T-helper 1 cell treated with Interleukin-12 subunit alpha and Interleukin-12 subunit beta and Interleukin-4 antibody, amounts not matched to agents 30 ng/mL and 1 ng/mL, for 36 hours (primary cell): ENCODE measurements around the gene ACAD9. TPM values are rescaled to one million over a fixed set of nuclear protein-coding genes. Genes with fewer than 3 reads are reported as not detected.

Source experiments
- intact Hi-C: fragments of 100-400 bp; cut with micrococcal nuclease; formaldehyde crosslinking; loops from one replicate; pipeline ENCODE4 v1.15.1; 2024
- total RNA-seq: library from RNA; stranded (reverse); gene quantifications from 2 replicates; pipeline ENCODE4 v1.2.3, GENCODE V29; 2022

Gene ACAD9
- total RNA-seq, 1 donor from 2014 or later: 59.7 TPM

DNA sequence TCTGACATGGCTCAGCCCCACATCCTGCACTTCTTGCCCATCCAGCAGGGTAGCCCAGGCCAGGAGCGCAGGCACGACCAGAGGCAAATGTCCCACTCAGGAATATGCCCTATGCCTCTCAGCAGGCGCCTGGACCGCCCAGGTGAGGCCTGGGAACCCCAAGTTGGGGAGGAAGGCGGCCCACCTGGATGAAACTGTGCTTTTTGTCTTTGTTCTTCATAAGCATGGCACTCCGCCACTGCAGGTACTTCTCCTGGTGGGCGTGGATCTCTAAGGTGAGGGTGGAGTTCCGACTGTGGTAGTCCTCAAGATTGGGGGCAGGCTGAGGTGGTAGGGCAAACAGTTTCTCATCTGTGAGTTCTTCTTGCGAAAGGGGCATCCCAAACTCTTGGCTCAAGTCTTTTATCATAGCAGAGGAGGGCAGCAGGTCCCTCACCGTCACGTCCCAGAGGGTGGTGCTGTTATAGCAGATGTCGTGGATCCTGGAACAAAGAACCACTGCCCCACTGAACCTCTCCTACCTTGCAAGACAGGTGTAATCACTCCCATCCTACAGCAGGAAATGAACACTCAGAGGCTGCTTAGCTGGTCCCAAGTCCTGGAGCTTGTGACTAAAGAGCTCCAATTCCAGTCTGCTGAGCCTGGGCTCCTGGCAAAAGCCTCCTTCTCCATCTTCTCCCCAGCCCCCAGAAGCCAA lies 53.2 kb downstream of the ACAD9 start:
- intact Hi-C loops: no loop called here

DNA sequence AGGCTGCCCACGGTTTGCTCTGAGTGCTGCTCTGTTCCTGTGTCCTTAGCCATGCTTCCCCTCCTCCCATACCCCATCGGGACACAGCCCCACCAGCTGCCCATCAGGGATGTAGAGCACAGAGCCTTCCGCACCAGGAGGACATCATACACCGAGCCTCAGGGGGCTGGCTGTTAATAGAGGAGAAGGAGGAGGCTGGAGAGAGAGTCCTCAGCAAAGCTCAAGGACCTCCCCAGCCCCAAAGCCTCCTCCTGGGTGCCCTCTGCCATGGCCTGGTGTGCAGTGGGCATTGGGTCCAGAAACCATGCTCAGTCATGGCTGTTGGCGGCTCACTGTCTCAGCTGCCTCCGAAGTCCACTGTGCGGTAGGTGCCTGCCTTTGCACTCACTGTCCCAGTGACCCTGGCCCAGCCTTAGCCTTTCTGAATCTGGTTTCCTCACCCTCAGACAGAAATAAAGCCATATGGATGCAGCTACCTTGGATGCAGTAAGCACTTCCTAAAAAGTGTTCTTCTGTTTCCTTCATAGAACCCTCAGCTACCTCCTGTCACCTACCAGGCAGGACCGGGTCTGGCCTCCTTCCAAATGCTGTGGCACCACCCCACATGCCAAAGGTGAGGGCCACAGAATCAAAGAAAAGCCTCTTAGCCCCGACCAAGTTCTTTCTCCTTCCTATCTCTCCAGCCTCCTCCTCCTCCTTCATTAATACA lies 53.9 kb downstream of the ACAD9 start:
- intact Hi-C loops: no loop called here

DNA sequence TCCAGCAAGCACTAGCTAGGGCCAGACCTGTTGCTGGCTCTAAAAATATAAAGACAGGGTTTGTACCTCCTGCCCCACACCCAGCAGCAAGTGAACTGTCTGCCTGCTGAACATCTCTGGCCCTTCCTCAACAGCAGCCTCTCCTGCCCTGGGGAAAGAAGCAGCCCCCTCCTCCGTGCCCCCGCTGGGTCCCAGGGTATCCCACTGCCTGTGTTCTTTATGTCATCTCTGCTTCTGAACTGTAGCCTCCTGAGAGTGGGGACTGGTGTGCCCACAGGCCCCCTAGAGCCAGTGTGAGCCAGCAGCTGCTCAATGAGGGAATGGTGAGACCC lies 54.5 kb downstream of the ACAD9 start:
- intact Hi-C loops: no loop called here

DNA sequence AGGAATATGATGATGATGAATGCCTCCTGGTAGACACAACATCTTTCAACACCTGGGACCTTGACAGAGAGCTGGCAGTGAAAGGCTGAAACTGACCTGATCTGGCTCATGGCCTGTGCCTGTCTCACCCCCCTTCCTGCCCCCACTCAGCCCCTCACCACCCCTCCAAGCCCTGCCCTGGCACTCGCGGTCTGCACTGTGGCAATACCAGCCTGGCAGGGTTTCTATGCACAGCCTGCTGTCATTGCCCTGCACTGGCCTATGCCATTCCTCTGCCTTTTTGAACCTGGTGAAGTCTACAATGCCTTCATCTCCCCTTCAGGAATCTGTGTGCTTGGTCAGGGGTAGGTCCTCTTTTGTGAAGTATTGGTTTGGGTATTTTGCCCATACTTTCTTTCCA lies 56.5 kb downstream of the ACAD9 start:
- intact Hi-C loops: no loop called here

DNA sequence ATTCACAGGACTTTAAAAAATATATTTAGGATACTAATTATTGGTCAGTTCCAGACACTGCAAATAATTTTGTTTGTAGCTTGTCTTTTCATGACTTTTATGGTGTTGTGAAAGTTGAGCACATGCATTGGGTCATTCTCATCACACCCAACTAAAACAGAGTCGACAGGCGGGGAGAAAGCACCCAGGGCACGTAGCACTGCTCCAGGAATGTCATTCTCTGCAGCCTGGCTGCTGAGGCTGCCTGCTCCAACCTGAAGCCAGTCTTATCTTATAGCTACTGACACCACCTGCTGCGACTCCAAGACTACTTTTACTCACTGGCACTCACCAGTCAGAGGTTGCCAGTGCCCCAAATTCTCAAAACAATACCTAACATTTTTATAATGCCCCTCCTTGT lies 56.9 kb downstream of the ACAD9 start:
- intact Hi-C loops: no loop called here

DNA sequence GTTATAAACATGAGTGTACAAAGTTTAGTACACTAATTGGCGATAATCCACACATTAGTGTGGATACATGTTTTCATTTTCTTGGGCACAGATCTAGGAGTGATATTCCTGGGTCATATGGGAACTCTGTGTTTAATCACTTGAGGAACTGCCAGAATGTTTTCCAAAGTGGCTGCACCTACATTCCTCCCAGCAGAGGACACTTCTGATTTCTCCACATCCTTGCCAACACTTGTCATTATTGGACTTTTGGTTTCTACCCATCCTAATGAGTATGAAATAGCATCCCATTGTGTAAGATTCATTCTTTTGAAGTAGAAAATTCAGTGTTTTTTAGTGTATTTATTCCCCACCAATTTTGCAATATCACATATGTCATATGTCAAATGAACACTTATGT lies 60.8 kb downstream of the ACAD9 start:
- intact Hi-C loops: no loop called here

DNA sequence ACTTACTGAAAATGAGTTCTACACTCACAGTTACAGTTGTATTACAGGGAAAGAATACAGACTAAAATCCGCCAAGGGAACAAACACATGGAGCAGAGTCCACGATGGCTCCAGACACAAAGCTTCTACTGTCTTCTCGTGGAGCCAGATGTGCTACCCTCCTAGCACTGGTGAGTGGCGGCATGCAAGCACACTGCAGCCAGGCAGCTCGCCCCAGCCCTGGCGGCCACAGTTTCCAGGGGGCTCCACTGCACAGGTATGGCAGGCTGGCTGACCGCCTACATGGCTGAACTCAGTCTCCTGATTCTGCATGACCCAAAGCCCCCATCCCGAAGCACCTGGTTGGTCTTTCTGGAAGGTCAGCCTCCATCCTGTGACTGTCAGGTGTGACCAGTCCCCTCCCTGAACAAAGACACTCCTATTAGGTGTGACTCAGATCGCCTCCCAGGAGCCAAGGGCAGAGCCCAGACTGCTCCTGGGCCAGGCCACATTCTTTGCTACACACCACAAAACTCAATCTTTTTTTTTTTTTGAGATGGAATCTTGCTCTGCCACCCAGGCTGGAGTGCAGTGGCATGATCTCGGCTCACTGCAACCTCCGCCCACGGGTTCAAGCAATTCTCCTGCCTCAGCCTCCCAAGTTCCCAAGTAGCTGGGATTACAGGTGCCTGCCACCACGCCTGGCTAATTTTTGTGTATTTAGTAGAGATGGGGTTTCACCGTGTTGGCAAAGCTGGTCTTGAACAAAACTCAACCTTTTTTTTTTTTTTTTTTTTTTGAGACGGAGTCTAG lies 62.9 kb downstream of the ACAD9 start:
- intact Hi-C loops: no loop called here

DNA sequence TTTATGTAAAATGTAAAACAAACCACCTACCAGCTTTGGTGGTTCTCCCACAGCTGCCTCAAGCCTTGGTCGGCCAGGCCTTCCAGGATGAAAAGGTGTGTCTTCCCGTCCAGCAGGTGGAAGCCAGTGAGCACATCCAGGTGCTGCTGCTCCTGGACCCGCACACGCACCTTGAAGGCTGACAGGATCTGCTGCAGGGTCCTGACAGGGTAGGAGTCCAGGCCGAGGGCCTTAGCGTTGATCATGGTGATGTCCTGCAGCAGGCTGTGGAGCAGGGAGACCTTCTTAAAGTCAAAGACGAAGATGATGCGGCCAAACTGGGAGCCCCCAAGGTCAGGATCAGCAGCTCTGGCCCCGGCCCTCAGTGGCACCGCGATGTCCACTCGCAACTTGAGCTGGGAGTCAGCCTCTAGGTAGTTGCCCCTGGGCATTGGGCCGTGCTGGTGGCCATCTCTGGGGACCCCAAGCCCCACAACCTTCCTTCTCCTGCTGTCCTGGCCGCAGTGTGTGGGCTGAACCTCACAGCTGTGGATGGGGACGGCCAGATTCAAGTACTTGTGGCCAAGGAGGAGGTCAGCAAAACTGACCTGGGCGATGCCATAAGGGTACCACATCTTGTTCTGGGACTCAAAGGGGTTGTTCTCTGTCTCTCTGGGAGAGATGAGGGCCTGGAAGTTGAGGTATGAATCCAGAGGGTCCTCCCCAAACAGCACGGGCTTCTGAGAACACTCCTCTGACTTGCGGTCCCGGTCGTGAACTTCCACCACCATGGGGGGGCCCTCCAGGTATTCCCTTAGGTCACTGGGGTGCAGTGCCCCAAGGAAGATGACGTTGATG lies 65.8 kb downstream of the ACAD9 start:
- intact Hi-C loops: no loop called here

DNA sequence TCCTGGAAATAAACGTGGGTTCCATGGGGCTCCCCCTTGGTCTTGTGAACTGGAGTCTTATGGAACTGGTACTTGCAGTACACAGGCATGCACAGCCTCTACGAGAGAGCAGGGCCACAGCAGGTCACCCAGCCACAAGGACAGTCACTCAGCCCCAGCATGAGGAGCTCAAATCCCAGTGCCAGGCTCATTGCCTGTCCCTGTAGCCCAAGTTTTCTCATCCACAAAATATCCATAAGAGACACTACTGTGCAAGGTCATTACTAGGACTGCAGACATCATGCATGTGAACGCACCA lies 66.4 kb downstream of the ACAD9 start:
- intact Hi-C loops: no loop called here

DNA sequence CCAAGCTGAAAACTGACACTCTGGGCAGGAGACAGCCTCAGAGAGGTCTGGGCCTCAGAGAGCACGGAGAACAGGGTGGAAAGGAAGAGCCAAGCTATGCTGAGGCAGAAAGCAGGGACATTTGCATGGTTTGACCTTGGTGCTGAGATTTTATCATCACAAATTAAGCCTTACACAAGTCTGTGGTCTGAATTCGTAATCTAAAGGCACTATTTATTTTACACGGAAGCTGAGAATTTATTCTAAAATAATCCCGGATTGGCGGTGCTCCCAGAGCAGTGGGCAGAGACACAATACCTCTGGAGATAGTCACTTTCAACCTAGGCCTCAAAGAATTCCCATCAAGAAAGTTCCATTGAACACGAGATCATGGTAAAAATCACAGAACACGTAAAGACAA lies 67.0 kb downstream of the ACAD9 start:
- intact Hi-C loops: no loop called here

DNA sequence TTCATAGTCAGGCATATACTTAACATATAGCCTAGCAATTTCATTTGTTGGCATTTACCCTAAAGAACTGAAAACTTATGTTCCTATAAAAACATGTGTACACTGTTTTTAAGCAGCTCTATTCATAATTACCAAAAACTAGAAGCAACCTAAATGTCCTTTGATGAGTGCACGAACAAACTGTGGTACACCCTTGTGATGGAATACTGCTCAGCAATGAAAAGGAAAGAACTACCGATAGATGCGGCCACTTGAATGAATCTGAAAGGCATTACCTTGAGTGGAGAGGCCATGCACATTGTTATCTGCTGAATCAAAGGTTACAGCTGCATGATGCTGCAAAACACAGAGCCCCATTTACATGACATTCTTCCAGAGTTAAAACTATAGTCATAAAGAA lies 69.7 kb downstream of the ACAD9 start:
- intact Hi-C loops: no loop called here

DNA sequence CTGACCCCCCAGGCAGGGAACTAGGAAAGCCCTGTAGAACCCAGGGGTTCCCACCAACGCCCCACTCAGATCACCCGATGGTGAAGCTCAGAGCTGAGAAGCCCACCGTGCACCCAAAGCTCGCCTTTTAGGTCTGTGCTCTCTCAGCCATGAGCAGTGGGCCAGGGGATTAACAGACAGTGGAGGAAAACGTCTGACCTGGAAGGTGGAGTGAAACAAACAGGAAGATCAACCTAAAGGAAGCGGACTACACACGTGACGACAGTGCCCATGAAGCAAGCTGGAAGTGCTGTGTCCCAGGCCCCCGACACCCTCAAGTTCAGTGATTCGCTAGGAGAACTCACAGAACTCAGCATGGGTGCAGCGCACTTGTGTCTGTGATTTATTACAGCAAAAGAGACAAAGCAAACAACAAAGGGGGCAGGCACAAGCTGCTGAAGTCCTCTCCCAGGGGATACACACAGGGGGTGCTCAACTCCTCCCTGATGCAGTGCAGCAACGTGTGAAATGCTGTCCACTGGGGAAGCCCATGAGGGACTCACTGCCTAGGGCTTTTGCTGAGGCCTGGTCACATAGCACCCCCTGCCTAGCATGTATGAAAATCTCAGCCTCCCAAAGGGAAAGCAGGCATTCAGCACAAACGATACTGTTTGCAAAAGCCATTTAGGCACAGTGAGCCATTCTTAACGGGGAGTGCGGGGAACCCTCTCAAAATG lies 71.0 kb downstream of the ACAD9 start:
- intact Hi-C loops: no loop called here

DNA sequence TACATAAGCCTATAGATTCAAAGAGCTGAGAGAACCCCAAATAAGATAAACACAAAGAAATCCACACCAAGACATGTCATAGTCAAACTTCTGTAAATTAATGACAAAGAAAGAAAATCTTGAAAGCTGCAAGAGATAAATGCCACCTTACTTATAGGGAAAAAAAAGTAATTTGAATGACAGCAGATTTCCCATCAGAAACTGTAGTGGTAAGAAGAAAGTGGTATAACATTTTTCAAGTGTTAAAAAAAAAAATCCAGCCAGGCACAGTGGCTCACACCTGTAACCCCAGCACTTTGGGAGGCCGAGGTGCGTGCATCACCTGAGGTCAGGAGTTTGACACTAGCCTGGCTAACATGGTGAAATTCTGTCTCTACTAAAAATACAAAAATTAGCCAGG lies 77.0 kb downstream of the ACAD9 start:
- intact Hi-C loops: no loop called here

Other genes with a start within 250 kb of the ACAD9 start
- 214 and 219 TPM in 2 replicates for gene RPN1, start 228.8 kb upstream of the ACAD9 start, total RNA-seq
- 257 and 261 TPM in 2 replicates for gene RAB7A, start 153.4 kb upstream of the ACAD9 start, total RNA-seq
- not detected in 2 replicates for gene CFAP92, start 114.5 kb downstream of the ACAD9 start, total RNA-seq
- gene EFCC1, start 121.7 kb downstream of the ACAD9 start, total RNA-seq: not detected in 2 replicates
- gene GP9, start 181.2 kb downstream of the ACAD9 start, total RNA-seq: not detected in 2 replicates
- gene RAB43, start 242.2 kb downstream of the ACAD9 start, total RNA-seq: 64.3 and 66.8 TPM in 2 replicates